Liver (tissue), 3 donors: Measurements from ENCODE around the gene SREBF1.

Experiments used
- ATF3 ChIP-seq: IDR thresholded peaks from 2 replicates; pipeline ENCODE4 v1.6.1; 2016; ENCODE audit warnings: antibody characterized with exemption
- CTCF ChIP-seq: fragments of 150-350 bp; IDR thresholded peaks from 2 replicates; pipeline ENCODE4 v1.5.1; 2017; ENCODE audit warnings: improper control_type of control experiment, low read depth, low read length; ENCODE audit not compliant: missing input control
- EGR1 ChIP-seq, 2 donors: IDR thresholded peaks; 2 replicates each; pipeline ENCODE4 v1.6.1; 2016 to 2018; ENCODE audit warnings: antibody characterized with exemption in 2 of 2, low read depth in 2 of 2
- GABPA ChIP-seq, 2 donors: IDR thresholded peaks in 1 of 2; conservative IDR thresholded peaks in 1 of 2; 2 replicates each; pipeline ENCODE4 v1.6.1; 2016; ENCODE audit warnings: antibody characterized with exemption in 2 of 2, mild to moderate bottlenecking in 1 of 2, moderate library complexity in 1 of 2
- HNF4A ChIP-seq, 2 donors: conservative IDR thresholded peaks; 2 replicates each; pipeline ENCODE4 v1.6.1; 2016; ENCODE audit warnings: antibody characterized with exemption in 2 of 2, mild to moderate bottlenecking in 2 of 2
- JUND ChIP-seq, 2 donors: IDR thresholded peaks; 2 replicates each; pipeline ENCODE4 v1.6.1; 2016; ENCODE audit warnings: antibody characterized with exemption in 2 of 2
- MAX ChIP-seq: IDR thresholded peaks from 2 replicates; pipeline ENCODE4 v1.6.1; 2016; ENCODE audit warnings: antibody characterized with exemption
- RAD21 ChIP-seq, 2 donors: IDR thresholded peaks; 2 replicates each; pipeline ENCODE4 v1.6.1; 2016; ENCODE audit warnings: antibody characterized with exemption in 2 of 2, mild to moderate bottlenecking in 2 of 2
- REST ChIP-seq: IDR thresholded peaks from 2 replicates; pipeline ENCODE4 v1.6.1; 2016; ENCODE audit warnings: antibody characterized with exemption, mild to moderate bottlenecking
- RXRA ChIP-seq, 2 donors: IDR thresholded peaks; 2 replicates each; pipeline ENCODE4 v1.6.1; 2017 to 2018; ENCODE audit warnings: antibody characterized with exemption in 2 of 2, mild to moderate bottlenecking in 1 of 2
- SP1 ChIP-seq: IDR thresholded peaks from 2 replicates; pipeline ENCODE4 v1.6.1; 2018; ENCODE audit warnings: antibody characterized with exemption, mild to moderate bottlenecking
- TAF1 ChIP-seq: conservative IDR thresholded peaks from 2 replicates; pipeline ENCODE4 v1.6.1; 2016; ENCODE audit warnings: antibody characterized with exemption, mild to moderate bottlenecking
- ZBTB33 ChIP-seq: IDR thresholded peaks from 2 replicates; pipeline ENCODE4 v1.6.1; 2016; ENCODE audit warnings: antibody characterized with exemption
- donor health status: healthy.
- donor health status: healthy.

GRCh38 chr17:17860766-17861107 lies 24.0 kb upstream of the SREBF1 start:
- TF ChIP-seq CTCF: no peak
- no peak for TF ChIP-seq ZBTB33
- TF ChIP-seq MAX: no peak
- TF ChIP-seq REST: no peak
- no peak for TF ChIP-seq RXRA (IDR thresholded peaks at IDR 0.05)
- no peak for TF ChIP-seq TAF1
- TF ChIP-seq RAD21 (IDR thresholded peaks at IDR 0.05): no peak
- TF ChIP-seq GABPA (IDR thresholded peaks at IDR 0.05 in 1 of 2, conservative IDR thresholded peaks at IDR 0.05 in 1 of 2): no peak
- TF ChIP-seq JUND (IDR thresholded peaks at IDR 0.05): no peak
- TF ChIP-seq ATF3: no peak
- TF ChIP-seq EGR1 (IDR thresholded peaks at IDR 0.05; ENCODE audit: low read depth in 2 of 2): no peak
- no peak for TF ChIP-seq SP1
- no peak for TF ChIP-seq HNF4A (conservative IDR thresholded peaks at IDR 0.05)
